Measurements from ENCODE around the gene SLC7A6OS.

SLC7A6OS gene

GRCh38 chr16:68349838-68350410, 39.2 kb upstream of the SLC7A6OS start:
- H3K36me3 Mint-ChIP-seq: peaks cover 67 to 88% of the 10 kb centered on the region in 2 donors
- H3K27ac Mint-ChIP-seq: no peak overlapping the region
- ATAC-seq (replicated peaks): no peak

DNA sequence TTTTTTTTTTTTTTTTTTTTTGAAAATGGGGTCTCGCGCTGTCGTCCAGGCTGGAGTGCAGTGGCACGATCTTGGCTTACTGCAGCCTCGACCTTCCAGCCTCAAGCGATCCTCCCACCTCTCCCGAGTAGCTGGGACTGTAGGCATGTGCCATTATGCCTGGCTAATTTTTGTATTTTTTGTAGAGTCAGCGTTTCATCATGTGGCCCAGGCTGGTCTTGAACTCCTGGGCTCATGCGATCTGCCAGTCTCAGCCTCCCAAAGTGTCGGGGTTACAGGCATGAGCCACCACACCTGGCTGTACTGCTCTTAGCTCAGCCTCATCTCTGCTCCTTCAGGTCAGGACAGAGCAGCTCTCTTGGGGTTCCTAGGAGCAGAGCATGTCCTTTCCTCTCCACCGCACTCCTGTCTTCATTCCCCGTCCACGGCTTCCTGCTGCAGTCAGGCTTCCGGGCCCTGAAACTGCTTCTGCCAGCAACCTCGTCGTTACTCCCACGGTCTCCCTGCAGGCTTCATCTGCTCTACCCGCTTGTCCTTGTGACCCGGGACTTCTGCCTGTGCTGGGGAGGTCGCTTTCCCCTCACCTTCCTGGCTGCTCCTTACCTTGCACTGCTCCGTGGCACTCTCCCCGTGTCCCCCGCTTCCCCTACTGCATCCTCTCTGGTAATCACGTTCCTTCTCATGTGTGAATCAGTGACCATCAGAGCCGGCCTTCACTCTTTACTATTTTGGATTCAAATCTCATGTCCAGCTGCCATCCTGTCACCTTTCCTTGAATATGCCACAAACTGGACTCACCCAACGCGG, 38.1 kb upstream of the SLC7A6OS start:
- Mint-ChIP-seq H3K4me3 (no peak overlapping the region), H3K27me3 (no peaks in the 10 kb centered on the region), H3K36me3 (peaks cover 60 to 81% of the 10 kb centered on the region in 2 donors), H3K4me1 (no peaks in the 10 kb centered on the region), H3K9me3 (no peaks in the 10 kb centered on the region), H3K27ac (no peak overlapping the region)
- DNase-seq (no peak), ATAC-seq (replicated peaks) (no peak)

More at GRCh38 chr16:68349838-68350410, 39.2 kb upstream of the SLC7A6OS start:
- peaks cover 0 to 3% of the 10 kb centered on the region in 2 donors for H3K27me3 Mint-ChIP-seq
- no peak overlapping the region for H3K4me3 Mint-ChIP-seq
- no peak for DNase-seq
- H3K4me1 Mint-ChIP-seq: peaks cover 2 to 5% of the 10 kb centered on the region in 2 donors
- H3K9me3 Mint-ChIP-seq: no peaks in the 10 kb centered on the region

- H3K4me3 Mint-ChIP-seq: no peak overlapping the region
- H3K4me1 Mint-ChIP-seq: no peaks in the 10 kb centered on the region
- H3K27ac Mint-ChIP-seq: no peak overlapping the region
- no peak for ATAC-seq (replicated peaks)
- H3K9me3 Mint-ChIP-seq: no peaks in the 10 kb centered on the region
- no peaks in the 10 kb centered on the region for H3K27me3 Mint-ChIP-seq
- no peak for DNase-seq
- peaks cover 55 to 79% of the 10 kb centered on the region in 2 donors for H3K36me3 Mint-ChIP-seq
Measured at GRCh38 chr16:68347605-68348004, 36.9 kb upstream of the SLC7A6OS start.

- no peaks in the 10 kb centered on the region for H3K4me1 Mint-ChIP-seq
- ATAC-seq (replicated peaks): no peak
- H3K36me3 Mint-ChIP-seq: peaks cover 54 to 79% of the 10 kb centered on the region in 2 donors
Measured at GRCh38 chr16:68346892-68347480, 36.2 kb upstream of the SLC7A6OS start.

DNA sequence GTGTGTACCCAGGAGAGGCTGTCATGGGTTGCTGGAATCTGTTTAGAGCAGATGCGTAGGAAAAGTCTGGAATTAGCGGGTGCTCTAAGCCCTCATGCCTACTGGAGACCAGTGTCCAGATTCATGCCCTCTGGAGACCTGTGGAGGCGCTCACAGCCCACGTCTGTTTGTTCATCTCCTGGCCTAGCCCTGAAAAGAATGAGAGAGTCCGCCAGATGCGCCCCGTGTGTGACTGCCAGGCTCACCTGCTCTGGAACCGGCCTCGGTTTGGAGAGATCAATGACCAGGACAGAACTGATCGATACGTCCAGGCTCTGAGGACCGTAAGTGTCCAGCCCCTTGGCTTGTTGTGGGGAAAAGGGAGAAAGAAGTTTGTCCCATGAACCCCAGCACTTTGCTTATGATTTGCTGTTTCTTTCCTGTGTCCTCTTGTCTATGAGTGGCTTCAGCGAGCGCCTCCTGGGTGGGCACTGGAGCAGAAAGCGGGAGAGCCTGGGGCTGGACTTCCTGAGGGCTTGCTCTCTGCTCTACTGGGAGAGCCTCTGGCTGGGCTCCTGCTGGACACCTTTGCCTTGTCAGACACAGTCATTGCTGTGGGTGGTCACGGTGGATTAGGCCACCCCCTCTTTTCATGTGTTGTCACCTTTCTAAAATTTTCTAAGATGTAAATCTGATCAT, 35.4 kb upstream of the SLC7A6OS start:
- peaks cover 49 to 74% of the 10 kb centered on the region in 2 donors for H3K36me3 Mint-ChIP-seq
- no peaks in the 10 kb centered on the region for H3K27me3 Mint-ChIP-seq
- no peak for DNase-seq
- no peaks in the 10 kb centered on the region for H3K4me1 Mint-ChIP-seq
- no peak overlapping the region for H3K4me3 Mint-ChIP-seq
- H3K9me3 Mint-ChIP-seq: no peaks in the 10 kb centered on the region
- no peak overlapping the region for H3K27ac Mint-ChIP-seq
- no peak for ATAC-seq (replicated peaks)

More at GRCh38 chr16:68346892-68347480, 36.2 kb upstream of the SLC7A6OS start:
- no peak for DNase-seq
- H3K9me3 Mint-ChIP-seq: no peaks in the 10 kb centered on the region
- H3K4me3 Mint-ChIP-seq: no peak overlapping the region
- no peaks in the 10 kb centered on the region for H3K27me3 Mint-ChIP-seq
- H3K27ac Mint-ChIP-seq: peak overlapping the region; percentile 83

DNA sequence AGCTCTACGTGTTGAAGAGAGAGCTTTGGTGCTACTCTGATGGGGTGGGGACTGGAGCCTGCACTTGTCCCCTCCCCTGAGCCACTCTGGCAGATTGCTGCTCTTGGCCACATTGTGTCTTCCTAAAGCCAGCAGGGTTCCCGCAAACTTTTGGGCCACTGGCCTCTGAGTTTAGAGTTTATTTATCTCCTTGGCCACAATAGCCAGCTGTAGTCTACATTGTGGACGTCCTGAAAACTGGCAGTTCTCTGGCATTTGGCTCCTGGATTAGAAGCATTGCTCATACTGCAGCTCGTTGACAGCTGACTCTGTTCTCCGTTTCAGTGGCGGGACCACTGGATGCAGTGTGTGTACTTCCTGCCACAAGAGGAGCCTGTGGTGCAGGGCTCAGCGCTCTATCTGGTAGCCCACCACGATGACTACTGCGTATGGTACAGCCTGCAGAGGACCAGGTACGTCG, 34.6 kb upstream of the SLC7A6OS start:
- no peak overlapping the region for H3K27ac Mint-ChIP-seq
- no peaks in the 10 kb centered on the region for H3K4me1 Mint-ChIP-seq
- DNase-seq (no peak), ATAC-seq (replicated peaks) (no peak)
- H3K4me3 Mint-ChIP-seq: no peak overlapping the region
- H3K9me3 Mint-ChIP-seq: no peaks in the 10 kb centered on the region
- peaks cover 49 to 74% of the 10 kb centered on the region in 2 donors for H3K36me3 Mint-ChIP-seq
- H3K27me3 Mint-ChIP-seq: no peaks in the 10 kb centered on the region

DNA sequence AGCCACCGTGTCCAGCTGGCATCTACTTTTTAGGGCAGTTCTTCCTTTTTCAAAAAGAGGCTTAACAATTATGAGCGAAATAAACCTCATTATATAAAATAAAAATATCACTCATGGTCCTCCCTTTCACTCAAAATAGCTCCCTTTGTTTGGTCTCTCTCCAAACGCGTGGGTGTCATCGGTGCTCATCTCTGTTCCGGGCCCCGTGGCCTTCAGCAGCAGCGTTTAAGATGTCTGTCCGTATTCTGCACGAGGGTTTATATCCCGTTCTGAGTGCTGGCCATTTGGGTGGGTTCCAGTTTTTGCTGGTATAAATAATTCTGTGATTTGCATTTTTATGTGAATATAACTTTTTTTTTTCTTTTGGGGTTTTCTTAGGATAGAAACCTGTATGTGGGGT, 33.5 kb upstream of the SLC7A6OS start:
- H3K27me3 Mint-ChIP-seq: no peaks in the 10 kb centered on the region
- peaks cover 56 to 74% of the 10 kb centered on the region in 2 donors for H3K36me3 Mint-ChIP-seq

GRCh38 chr16:68343137-68343536, 32.4 kb upstream of the SLC7A6OS start:
- Mint-ChIP-seq H3K36me3 (peaks cover 55 to 73% of the 10 kb centered on the region in 2 donors), H3K27ac (no peak overlapping the region), H3K9me3 (no peaks in the 10 kb centered on the region), H3K27me3 (no peaks in the 10 kb centered on the region), H3K4me3 (no peak overlapping the region), H3K4me1 (no peaks in the 10 kb centered on the region)
- ATAC-seq (replicated peaks) (no peak), DNase-seq (no peak)

More for the DNA sequence above, 33.5 kb upstream of the SLC7A6OS start:
- no peak overlapping the region for H3K27ac Mint-ChIP-seq
- no peaks in the 10 kb centered on the region for H3K4me1 Mint-ChIP-seq
- DNase-seq (no peak), ATAC-seq (replicated peaks) (no peak)
- H3K4me3 Mint-ChIP-seq: no peak overlapping the region
- H3K9me3 Mint-ChIP-seq: no peaks in the 10 kb centered on the region

- peaks cover 60 to 73% of the 10 kb centered on the region in 2 donors for H3K36me3 Mint-ChIP-seq
Measured at GRCh38 chr16:68342620-68343019, 31.9 kb upstream of the SLC7A6OS start.

GRCh38 chr16:68339214-68339613, 28.5 kb upstream of the SLC7A6OS start:
- H3K9me3 Mint-ChIP-seq: no peaks in the 10 kb centered on the region
- no peak for ATAC-seq (replicated peaks)
- DNase-seq: no peak
- H3K4me1 Mint-ChIP-seq: no peaks in the 10 kb centered on the region
- H3K27me3 Mint-ChIP-seq: no peaks in the 10 kb centered on the region
- no peak overlapping the region for H3K4me3 Mint-ChIP-seq
- no peak overlapping the region for H3K27ac Mint-ChIP-seq
- peaks cover 59 to 70% of the 10 kb centered on the region in 2 donors for H3K36me3 Mint-ChIP-seq

More at GRCh38 chr16:68342620-68343019, 31.9 kb upstream of the SLC7A6OS start:
- Mint-ChIP-seq H3K27me3 (no peaks in the 10 kb centered on the region), H3K4me1 (no peaks in the 10 kb centered on the region), H3K27ac (no peak overlapping the region), H3K4me3 (no peak overlapping the region), H3K9me3 (no peaks in the 10 kb centered on the region)
- no peak for DNase-seq
- ATAC-seq (replicated peaks): no peak

DNA sequence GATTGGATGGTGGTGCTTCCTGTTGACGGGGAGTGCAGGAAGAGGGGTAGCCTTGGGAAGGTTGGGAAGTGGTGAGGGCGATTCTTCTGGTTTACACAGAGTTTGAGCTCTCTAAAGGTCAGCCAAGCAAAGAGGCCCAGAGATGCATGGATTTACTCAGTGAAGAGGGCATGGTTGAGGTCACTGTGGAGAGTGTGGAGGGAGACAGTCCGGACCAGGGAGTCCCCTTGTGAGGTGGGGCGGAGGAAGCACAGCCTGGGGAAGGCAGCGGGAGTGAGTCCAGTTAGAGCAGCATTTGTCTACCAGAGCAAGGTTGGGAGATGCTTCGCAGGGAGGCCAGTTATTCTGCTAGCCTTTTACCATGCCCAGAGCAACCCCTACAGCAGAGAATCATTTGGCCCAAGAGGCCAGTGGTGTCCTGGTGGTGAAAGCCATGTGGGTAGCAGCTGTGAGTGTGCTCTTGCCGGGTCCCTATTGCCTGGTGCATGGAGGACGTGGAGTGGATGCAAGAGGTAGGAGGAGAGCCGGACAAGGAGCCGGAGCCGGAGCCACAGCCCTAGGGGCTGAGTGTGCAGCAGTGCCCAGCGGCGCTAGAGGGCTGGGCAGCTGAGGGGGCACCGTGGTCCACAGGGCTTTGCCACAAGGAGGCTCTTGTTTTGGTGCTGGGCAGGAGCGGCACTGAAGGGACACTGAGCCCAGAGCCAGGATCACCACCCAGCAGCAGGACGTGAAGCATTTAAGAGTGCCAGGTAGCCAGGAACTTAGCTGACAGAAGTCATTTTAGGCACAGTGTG, 27.8 kb upstream of the SLC7A6OS start:
- peaks cover 59 to 71% of the 10 kb centered on the region in 2 donors for H3K36me3 Mint-ChIP-seq
- no peak for ATAC-seq (replicated peaks)
- H3K9me3 Mint-ChIP-seq: no peaks in the 10 kb centered on the region
- no peaks in the 10 kb centered on the region for H3K27me3 Mint-ChIP-seq
- no peak overlapping the region for H3K4me3 Mint-ChIP-seq
- H3K27ac Mint-ChIP-seq: no peak overlapping the region
- DNase-seq: no peak
- no peaks in the 10 kb centered on the region for H3K4me1 Mint-ChIP-seq

GRCh38 chr16:68335175-68335574, 24.4 kb upstream of the SLC7A6OS start:
- no peak overlapping the region for H3K4me3 Mint-ChIP-seq
- H3K36me3 Mint-ChIP-seq: peaks cover 53 to 64% of the 10 kb centered on the region in 2 donors
- ATAC-seq (replicated peaks): no peak
- H3K9me3 Mint-ChIP-seq: no peaks in the 10 kb centered on the region
- no peaks in the 10 kb centered on the region for H3K27me3 Mint-ChIP-seq
- H3K4me1 Mint-ChIP-seq: peaks cover 9 to 14% of the 10 kb centered on the region in 2 donors
- DNase-seq: no peak
- H3K27ac Mint-ChIP-seq: peak overlapping the region; percentile 56

DNA sequence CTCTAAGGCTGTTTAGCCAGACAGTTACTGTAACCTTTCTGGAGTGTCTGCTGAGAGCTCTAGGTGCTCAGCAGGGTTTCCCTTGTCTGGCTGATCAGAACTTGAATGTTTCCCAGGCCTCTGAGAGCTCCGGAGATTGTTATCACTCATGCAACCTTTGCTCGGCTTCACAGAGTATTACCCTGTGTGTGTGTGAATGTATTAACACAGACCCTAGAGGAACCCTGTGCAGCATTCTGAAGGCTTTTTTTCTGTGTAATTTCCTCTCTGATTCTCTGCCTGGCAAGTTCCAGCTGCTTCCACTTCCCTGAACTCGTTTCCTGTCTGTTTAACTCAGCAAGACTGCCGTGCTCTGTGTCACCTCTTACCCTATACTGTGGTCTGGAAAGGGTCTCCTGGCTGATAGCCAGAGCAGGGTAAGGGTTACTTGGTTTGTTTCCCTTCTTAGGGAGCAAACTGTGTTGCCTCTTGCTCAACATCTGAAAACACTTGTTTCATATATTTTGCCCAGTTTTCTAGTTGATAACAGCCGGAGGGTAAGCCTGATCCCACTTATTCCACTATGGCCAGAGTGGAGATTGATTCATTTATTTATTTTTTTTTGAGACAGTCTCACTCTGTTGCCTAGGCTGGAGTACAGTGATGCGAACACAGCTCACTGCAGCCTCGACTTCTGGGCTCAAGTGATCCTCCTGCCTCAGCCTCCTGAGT, 21.8 kb upstream of the SLC7A6OS start:
- H3K4me1 Mint-ChIP-seq: peaks cover 14 to 24% of the 10 kb centered on the region in 2 donors
- peaks cover 34 to 47% of the 10 kb centered on the region in 2 donors for H3K36me3 Mint-ChIP-seq
- H3K4me3 Mint-ChIP-seq: no peak overlapping the region
- H3K27me3 Mint-ChIP-seq: no peaks in the 10 kb centered on the region
- DNase-seq: no peak
- peak overlapping the region; percentile 70 for H3K27ac Mint-ChIP-seq
- no peaks in the 10 kb centered on the region for H3K9me3 Mint-ChIP-seq
- peak; percentile 64 to 69 for ATAC-seq (replicated peaks)

Measured in stimulated activated naive B cell treated with anti-CD40 and anti-IgM and Interleukin-4, amounts not matched to agents 10 μg/mL and 1 μg/mL and 100 μg/mL, for 72 hours (primary cell).